Epithelial cell of esophagus (primary cell): ENCODE data around the gene ERVMER34-1.

ENCODE experiments used
- DNase-seq: peaks from one replicate; pipeline ENCODE4 v3.0.0; 2010; ENCODE audit warnings: low read depth
- H3K4me3 ChIP-seq: 2 replicates; pipeline ENCODE4 v1.5.1; 2011; ENCODE audit warnings: mild to moderate bottlenecking, low read length, control low read depth
- CTCF ChIP-seq: IDR thresholded peaks from 2 replicates; pipeline ENCODE4 v1.5.1; 2011; ENCODE audit warnings: low read depth, mild to moderate bottlenecking, low read length, control low read depth, inconsistent platforms; ENCODE audit not compliant: insufficient read depth; ENCODE audit errors: missing control alignments

The ERVMER34-1 gene

GRCh38 chr4:52726826-52727580 lies 24.2 kb downstream of the ERVMER34-1 start:
- no peak for DNase-seq
- H3K4me3 ChIP-seq: no peak overlapping the region
- no peak for TF ChIP-seq CTCF

GRCh38 chr4:52721968-52722815 lies 29.0 kb downstream of the ERVMER34-1 start:
- peak overlapping the region; percentile 75 for H3K4me3 ChIP-seq
- no peak for TF ChIP-seq CTCF
- DNase-seq: peak; percentile 99

GRCh38 chr4:52718123-52718522 lies 33.1 kb downstream of the ERVMER34-1 start:
- H3K4me3 ChIP-seq: no peak overlapping the region
- peak; percentile 55 for DNase-seq
- no peak for TF ChIP-seq CTCF

- no peak for DNase-seq
- H3K4me3 ChIP-seq: no peak overlapping the region
- no peak for TF ChIP-seq CTCF
These were observed 34.7 kb downstream of the ERVMER34-1 start for GRCh38 chr4:52716364-52717151.

- TF ChIP-seq CTCF: no peak
- DNase-seq: no peak
These were observed 35.3 kb downstream of the ERVMER34-1 start for GRCh38 chr4:52715914-52716313.

GRCh38 chr4:52715255-52715897 lies 35.8 kb downstream of the ERVMER34-1 start:
- DNase-seq: no peak
- H3K4me3 ChIP-seq: no peak overlapping the region
- TF ChIP-seq CTCF: no peak

More at GRCh38 chr4:52715914-52716313, 35.3 kb downstream of the ERVMER34-1 start:
- H3K4me3 ChIP-seq: no peak overlapping the region
